ENCODE results near the gene ZNF830. TPM values are rescaled to one million over a fixed set of nuclear protein-coding genes. Genes with fewer than 3 reads are reported as not detected.

Gene ZNF830
- total and polyA plus RNA-seq, 9 of the 15 experiments (the other 6 are each of a cell fraction or from before 2014, with no cell fraction given), result 13.1 to 28.7 (median 21.7) TPM

- H3K27ac ChIP-seq (ENCODE audit: extremely low read depth, low read depth, low read length), result no peak overlapping the region
- TF ChIP-seq ZNF766 (CRISPR knock-in tag; conservative IDR thresholded peaks at IDR 0.05) (0 out of 2 replicates have a peak, but pooled peaks have one; percentile 30), SMARCE1 (IDR thresholded peaks at IDR 0.05) (no peak)
- H3K27me3 ChIP-seq (ENCODE audit: control insufficient read depth in 2 of 2, insufficient read depth in 2 of 2, low read length in 2 of 2), result no peaks in the 10 kb centered on the region
- no peaks in the 10 kb centered on the region for H4K20me1 ChIP-seq (replicated peaks; ENCODE audit: control insufficient read depth, insufficient read depth, low read length)
- 0% methylated on average over 4 of the region's 4 CpGs for WGBS (ENCODE audit: insufficient coverage, low coverage, missing lambda C conversion rate)
- no peak overlapping the region for H3K9ac ChIP-seq (ENCODE audit: insufficient read depth in 1 of 2, low read depth in 2 of 2, low read length in 2 of 2)
- no peaks in the 10 kb centered on the region for H3K9me1 ChIP-seq (ENCODE audit: control insufficient read depth, insufficient read depth, low read length)
- ATAC-seq, result no peak
- no peak for FAIRE-seq
- no peak overlapping the region for H3K4me3 ChIP-seq
- no peak overlapping the region for H3K4me2 ChIP-seq (ENCODE audit: insufficient read depth, low read length)
- in situ Hi-C loops (cut with MboI), result no loop called here
- H3K9me3 ChIP-seq (replicated peaks; ENCODE audit: control insufficient read depth, insufficient read depth, low read depth, low read length), result no peaks in the 10 kb centered on the region
- CTCF ChIA-PET (ENCODE audit: low intra/inter-chr PET ratio), result no interaction called here
- intact Hi-C loops (cut with micrococcal nuclease), result no loop called here
- no peak overlapping the region for H2AFZ ChIP-seq (ENCODE audit: low read depth, low read length)
- no peaks in the 10 kb centered on the region for H3K36me3 ChIP-seq (ENCODE audit: control insufficient read depth, insufficient read depth, low read length)
- H3K79me2 ChIP-seq (ENCODE audit: control insufficient read depth, insufficient read depth, low read length), result no peaks in the 10 kb centered on the region
- DNase-seq (ENCODE audit: extremely low read depth in 1 of 4, low spot score in 3 of 4), result no peak
- no peaks in the 10 kb centered on the region for H3K4me1 ChIP-seq (replicated peaks in 1 of 2; ENCODE audit: control insufficient read depth in 2 of 2, insufficient read depth in 2 of 2, low read length in 2 of 2)
- POLR2A ChIA-PET, result no interaction called here
- no TSS peak for BruUV-seq (replicated peaks)
Measured at GRCh38 chr17:34920676-34921075, 40.7 kb upstream of the ZNF830 start.

DNA sequence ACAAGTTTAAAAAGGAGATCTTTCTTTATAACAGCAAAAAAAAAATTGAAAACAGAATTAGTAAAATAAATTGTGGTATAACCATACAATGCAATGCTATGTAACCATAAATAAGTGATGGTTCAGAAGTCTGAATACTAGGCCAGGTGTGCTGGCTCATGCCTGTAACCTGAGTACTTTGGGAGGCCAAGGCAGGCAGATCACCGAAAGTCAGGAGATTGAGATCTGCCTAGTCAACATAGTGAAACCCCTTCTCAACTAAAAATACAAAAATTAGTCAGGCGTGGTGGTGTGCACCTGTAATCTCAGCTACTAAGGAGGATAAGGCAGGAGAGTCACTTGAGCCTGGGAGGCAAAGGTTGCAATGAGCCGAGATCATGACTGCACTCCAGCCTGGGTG lies 34.7 kb upstream of the ZNF830 start:
- no peaks in the 10 kb centered on the region for H3K9me3 ChIP-seq (replicated peaks; ENCODE audit: control insufficient read depth, insufficient read depth, low read depth, low read length)
- DNase-seq (ENCODE audit: extremely low read depth in 1 of 4, low spot score in 3 of 4) (no peak), ATAC-seq (no peak), FAIRE-seq (no peak)
- ChIA-PET CTCF (ENCODE audit: low intra/inter-chr PET ratio) (no interaction called here), POLR2A (no interaction called here)
- H3K27ac ChIP-seq (ENCODE audit: extremely low read depth, low read depth, low read length), result no peak overlapping the region
- no peak overlapping the region for H3K9ac ChIP-seq (ENCODE audit: insufficient read depth in 1 of 2, low read depth in 2 of 2, low read length in 2 of 2)
- H3K79me2 ChIP-seq (ENCODE audit: control insufficient read depth, insufficient read depth, low read length), result no peaks in the 10 kb centered on the region
- H3K4me1 ChIP-seq (replicated peaks in 1 of 2; ENCODE audit: control insufficient read depth in 2 of 2, insufficient read depth in 2 of 2, low read length in 2 of 2), result no peaks in the 10 kb centered on the region
- H4K20me1 ChIP-seq (replicated peaks; ENCODE audit: control insufficient read depth, insufficient read depth, low read length), result no peaks in the 10 kb centered on the region
- H3K4me2 ChIP-seq (ENCODE audit: insufficient read depth, low read length), result no peak overlapping the region
- H3K27me3 ChIP-seq (ENCODE audit: control insufficient read depth in 2 of 2, insufficient read depth in 2 of 2, low read length in 2 of 2), result no peaks in the 10 kb centered on the region
- in situ Hi-C loops (cut with MboI), result no loop called here
- TF ChIP-seq, protein P1, sequence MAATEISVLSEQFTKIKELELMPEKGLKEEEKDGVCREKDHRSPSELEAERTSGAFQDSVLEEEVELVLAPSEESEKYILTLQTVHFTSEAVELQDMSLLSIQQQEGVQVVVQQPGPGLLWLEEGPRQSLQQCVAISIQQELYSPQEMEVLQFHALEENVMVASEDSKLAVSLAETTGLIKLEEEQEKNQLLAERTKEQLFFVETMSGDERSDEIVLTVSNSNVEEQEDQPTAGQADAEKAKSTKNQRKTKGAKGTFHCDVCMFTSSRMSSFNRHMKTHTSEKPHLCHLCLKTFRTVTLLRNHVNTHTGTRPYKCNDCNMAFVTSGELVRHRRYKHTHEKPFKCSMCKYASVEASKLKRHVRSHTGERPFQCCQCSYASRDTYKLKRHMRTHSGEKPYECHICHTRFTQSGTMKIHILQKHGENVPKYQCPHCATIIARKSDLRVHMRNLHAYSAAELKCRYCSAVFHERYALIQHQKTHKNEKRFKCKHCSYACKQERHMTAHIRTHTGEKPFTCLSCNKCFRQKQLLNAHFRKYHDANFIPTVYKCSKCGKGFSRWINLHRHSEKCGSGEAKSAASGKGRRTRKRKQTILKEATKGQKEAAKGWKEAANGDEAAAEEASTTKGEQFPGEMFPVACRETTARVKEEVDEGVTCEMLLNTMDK (IDR thresholded peaks at IDR 0.05; ENCODE audit: borderline replicate concordance, insufficient read depth, low read depth, low read length, poor library complexity, severe bottlenecking), result no peak
- TF ChIP-seq KDM5B (IDR thresholded peaks at IDR 0.05; ENCODE audit: insufficient replicate concordance, low read depth, low read length), result no peak
- TF ChIP-seq HOXB6 (CRISPR knock-in tag; IDR thresholded peaks at IDR 0.05; ENCODE audit: borderline replicate concordance), result no peak
- intact Hi-C loops (cut with micrococcal nuclease), result no loop called here
- H3K36me3 ChIP-seq (ENCODE audit: control insufficient read depth, insufficient read depth, low read length), result no peaks in the 10 kb centered on the region
- no TSS peak for BruUV-seq (replicated peaks)
- WGBS (ENCODE audit: insufficient coverage, low coverage, missing lambda C conversion rate), result 7% methylated on average over 3 of the region's 3 CpGs
- H2AFZ ChIP-seq (ENCODE audit: low read depth, low read length), result no peak overlapping the region
- no peaks in the 10 kb centered on the region for H3K9me1 ChIP-seq (ENCODE audit: control insufficient read depth, insufficient read depth, low read length)
- H3K4me3 ChIP-seq, result no peak overlapping the region

Measured in K562 (cell line).